ENCODE data around the gene GFY. TPM values are rescaled to one million over a fixed set of nuclear protein-coding genes. Genes with fewer than 3 reads are reported as not detected.

The GFY gene
- total RNA-seq, 1 donor from 2014 or later, result not detected

GRCh38 chr19:49451430-49452181 lies 26.4 kb downstream of the GFY start, which contains the start of gene PIH1D1:
PIH1D1 (minus strand) TSS chr19:49451814; CDS start chr19:49451574, 240 bp downstream.
- Histone ChIP-seq H3K4me3 (peak within 1 kb of the TSS; percentile 73 to 81), H3K9me3 (no peaks in the 10 kb centered on the region), H3K27me3 (no peaks in the 10 kb centered on the region), H3K27ac (peak within 1 kb of the TSS; percentile 88 to 95), H3K36me3 (peaks cover 8 to 16% of the 10 kb centered on the region in 2 donors), H3K4me1 (peaks cover 0 to 10% of the 10 kb centered on the region in 2 donors)
- intact Hi-C loops (cut with DNase I), result loop anchor here (2.0 to 5.0 kb wide), 2 partner anchors 45 to 226 kb away; partner anchors contain the start of genes PRMT1 and RPS11
- DNase-seq (ENCODE audit: low spot score in 2 of 2), result peak; percentile 94 to 99
- TF ChIP-seq, protein P1, sequence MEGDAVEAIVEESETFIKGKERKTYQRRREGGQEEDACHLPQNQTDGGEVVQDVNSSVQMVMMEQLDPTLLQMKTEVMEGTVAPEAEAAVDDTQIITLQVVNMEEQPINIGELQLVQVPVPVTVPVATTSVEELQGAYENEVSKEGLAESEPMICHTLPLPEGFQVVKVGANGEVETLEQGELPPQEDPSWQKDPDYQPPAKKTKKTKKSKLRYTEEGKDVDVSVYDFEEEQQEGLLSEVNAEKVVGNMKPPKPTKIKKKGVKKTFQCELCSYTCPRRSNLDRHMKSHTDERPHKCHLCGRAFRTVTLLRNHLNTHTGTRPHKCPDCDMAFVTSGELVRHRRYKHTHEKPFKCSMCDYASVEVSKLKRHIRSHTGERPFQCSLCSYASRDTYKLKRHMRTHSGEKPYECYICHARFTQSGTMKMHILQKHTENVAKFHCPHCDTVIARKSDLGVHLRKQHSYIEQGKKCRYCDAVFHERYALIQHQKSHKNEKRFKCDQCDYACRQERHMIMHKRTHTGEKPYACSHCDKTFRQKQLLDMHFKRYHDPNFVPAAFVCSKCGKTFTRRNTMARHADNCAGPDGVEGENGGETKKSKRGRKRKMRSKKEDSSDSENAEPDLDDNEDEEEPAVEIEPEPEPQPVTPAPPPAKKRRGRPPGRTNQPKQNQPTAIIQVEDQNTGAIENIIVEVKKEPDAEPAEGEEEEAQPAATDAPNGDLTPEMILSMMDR (IDR thresholded peaks at IDR 0.05), result no peak

GRCh38 chr19:49453013-49453756 lies 28.0 kb downstream of the GFY start, which contains the start of gene ALDH16A1:
ALDH16A1 (plus strand) TSS chr19:49453225; CDS start chr19:49453332, 107 bp downstream.
- peak within 1 kb of the TSS; percentile 73 to 81 for H3K4me3 ChIP-seq
- H3K36me3 ChIP-seq, result peaks cover 7 to 8% of the 10 kb centered on the region in 2 donors
- H3K4me1 ChIP-seq, result peaks cover 0 to 10% of the 10 kb centered on the region in 2 donors
- no peaks in the 10 kb centered on the region for H3K27me3 ChIP-seq
- H3K9me3 ChIP-seq, result no peaks in the 10 kb centered on the region
- intact Hi-C loops (cut with DNase I), result loop anchor here (1.0 to 5.0 kb wide), 4 partner anchors 21 to 224 kb away; partner anchors contain the start of genes FLT3LG, PRMT1, RPL13A and RPS11
- TF ChIP-seq, protein P1 (IDR thresholded peaks at IDR 0.05), result no peak
- H3K27ac ChIP-seq, result peak within 1 kb of the TSS; percentile 88 to 95
- DNase-seq (ENCODE audit: low spot score in 2 of 2), result peak; percentile 89 to 99

GRCh38 chr19:49453757-49454240 lies 28.6 kb downstream of the GFY start:
- intact Hi-C loops (cut with DNase I), result loop anchor here (1.0 to 5.0 kb wide), 4 partner anchors 21 to 224 kb away; partner anchors contain the start of genes FLT3LG, PRMT1, RPL13A and RPS11
- Histone ChIP-seq H3K4me1 (peaks cover 0 to 10% of the 10 kb centered on the region in 2 donors), H3K4me3 (peak overlapping the region; percentile 43 to 81), H3K36me3 (peaks cover 6 to 7% of the 10 kb centered on the region in 2 donors), H3K27ac (peak overlapping the region; percentile 88 to 95), H3K27me3 (no peaks in the 10 kb centered on the region), H3K9me3 (no peaks in the 10 kb centered on the region)
- DNase-seq (ENCODE audit: low spot score in 2 of 2), result no peak
- TF ChIP-seq, protein P1 (IDR thresholded peaks at IDR 0.05), result no peak

- no peaks in the 10 kb centered on the region for H3K27me3 ChIP-seq
- no peak overlapping the region for H3K4me3 ChIP-seq
- peaks cover 5 to 6% of the 10 kb centered on the region in 2 donors for H3K36me3 ChIP-seq
- H3K9me3 ChIP-seq, result no peaks in the 10 kb centered on the region
- H3K27ac ChIP-seq, result no peak overlapping the region
- no peak for DNase-seq (ENCODE audit: low spot score in 2 of 2)
- intact Hi-C loops (cut with DNase I), result no loop called here
- peaks cover 0 to 5% of the 10 kb centered on the region in 2 donors for H3K4me1 ChIP-seq
- TF ChIP-seq, protein P1 (IDR thresholded peaks at IDR 0.05), result no peak
These were observed 30.6 kb downstream of the GFY start for GRCh38 chr19:49455773-49456172.

DNA sequence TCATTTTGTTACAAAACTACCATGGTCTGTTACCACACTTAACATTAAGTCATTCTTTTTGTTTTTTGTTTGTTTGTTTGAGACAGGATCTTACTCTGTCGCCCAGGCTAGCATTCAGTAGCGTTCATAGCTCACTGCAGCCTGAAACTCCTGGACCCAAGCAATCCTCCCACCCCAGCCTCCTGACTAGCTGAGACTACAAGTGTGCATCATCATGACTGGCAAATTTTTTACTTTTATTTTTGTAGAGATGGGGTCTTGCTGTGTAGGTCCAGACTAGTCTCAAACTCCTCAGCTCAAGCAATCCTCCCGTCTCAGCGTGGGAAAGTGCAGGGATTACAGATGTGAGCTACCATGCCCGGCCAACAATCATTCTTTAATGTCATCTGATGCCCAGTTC lies 31.1 kb downstream of the GFY start:
- TF ChIP-seq, protein P1 (IDR thresholded peaks at IDR 0.05), result no peak
- Histone ChIP-seq H3K36me3 (peaks cover 5 to 6% of the 10 kb centered on the region in 2 donors), H3K27me3 (no peaks in the 10 kb centered on the region), H3K27ac (no peak overlapping the region), H3K4me1 (peaks cover 0 to 3% of the 10 kb centered on the region in 2 donors), H3K4me3 (no peak overlapping the region), H3K9me3 (no peaks in the 10 kb centered on the region)
- intact Hi-C loops (cut with DNase I), result no loop called here
- no peak for DNase-seq (ENCODE audit: low spot score in 2 of 2)
